ENCODE data around the gene VWCE.

DNA sequence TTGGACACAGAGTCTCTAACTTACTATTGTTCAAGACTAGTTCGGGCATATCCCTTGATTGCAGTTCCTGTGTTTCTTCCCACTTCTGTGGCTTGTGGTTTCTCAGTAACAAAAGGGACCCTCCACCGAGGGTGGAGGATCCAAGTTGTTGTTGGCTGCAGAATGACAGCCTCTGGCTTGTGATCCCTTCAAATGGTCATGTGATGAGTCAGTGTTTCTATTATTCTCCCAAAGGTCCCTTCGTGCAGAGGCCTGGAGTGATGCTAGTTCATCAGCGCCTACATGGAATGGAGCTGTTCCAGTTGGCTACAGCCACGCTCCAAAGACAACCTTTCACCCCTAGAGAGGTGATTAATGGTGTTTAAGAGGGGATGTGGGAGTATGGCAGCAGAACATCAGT, 2.6 kb upstream of the VWCE start:
- TF ChIP-seq SPI1 (IDR thresholded peaks at IDR 0.05; ENCODE audit: borderline replicate concordance, low read depth): no peak
- TF ChIP-seq, protein P1, sequence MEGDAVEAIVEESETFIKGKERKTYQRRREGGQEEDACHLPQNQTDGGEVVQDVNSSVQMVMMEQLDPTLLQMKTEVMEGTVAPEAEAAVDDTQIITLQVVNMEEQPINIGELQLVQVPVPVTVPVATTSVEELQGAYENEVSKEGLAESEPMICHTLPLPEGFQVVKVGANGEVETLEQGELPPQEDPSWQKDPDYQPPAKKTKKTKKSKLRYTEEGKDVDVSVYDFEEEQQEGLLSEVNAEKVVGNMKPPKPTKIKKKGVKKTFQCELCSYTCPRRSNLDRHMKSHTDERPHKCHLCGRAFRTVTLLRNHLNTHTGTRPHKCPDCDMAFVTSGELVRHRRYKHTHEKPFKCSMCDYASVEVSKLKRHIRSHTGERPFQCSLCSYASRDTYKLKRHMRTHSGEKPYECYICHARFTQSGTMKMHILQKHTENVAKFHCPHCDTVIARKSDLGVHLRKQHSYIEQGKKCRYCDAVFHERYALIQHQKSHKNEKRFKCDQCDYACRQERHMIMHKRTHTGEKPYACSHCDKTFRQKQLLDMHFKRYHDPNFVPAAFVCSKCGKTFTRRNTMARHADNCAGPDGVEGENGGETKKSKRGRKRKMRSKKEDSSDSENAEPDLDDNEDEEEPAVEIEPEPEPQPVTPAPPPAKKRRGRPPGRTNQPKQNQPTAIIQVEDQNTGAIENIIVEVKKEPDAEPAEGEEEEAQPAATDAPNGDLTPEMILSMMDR (IDR thresholded peaks at IDR 0.05; ENCODE audit: insufficient read depth, low read length): no peak
- TF ChIP-seq POLR2AphosphoS5 (IDR thresholded peaks at IDR 0.05; ENCODE audit: low read depth): no peak
- TF ChIP-seq, protein P2, sequence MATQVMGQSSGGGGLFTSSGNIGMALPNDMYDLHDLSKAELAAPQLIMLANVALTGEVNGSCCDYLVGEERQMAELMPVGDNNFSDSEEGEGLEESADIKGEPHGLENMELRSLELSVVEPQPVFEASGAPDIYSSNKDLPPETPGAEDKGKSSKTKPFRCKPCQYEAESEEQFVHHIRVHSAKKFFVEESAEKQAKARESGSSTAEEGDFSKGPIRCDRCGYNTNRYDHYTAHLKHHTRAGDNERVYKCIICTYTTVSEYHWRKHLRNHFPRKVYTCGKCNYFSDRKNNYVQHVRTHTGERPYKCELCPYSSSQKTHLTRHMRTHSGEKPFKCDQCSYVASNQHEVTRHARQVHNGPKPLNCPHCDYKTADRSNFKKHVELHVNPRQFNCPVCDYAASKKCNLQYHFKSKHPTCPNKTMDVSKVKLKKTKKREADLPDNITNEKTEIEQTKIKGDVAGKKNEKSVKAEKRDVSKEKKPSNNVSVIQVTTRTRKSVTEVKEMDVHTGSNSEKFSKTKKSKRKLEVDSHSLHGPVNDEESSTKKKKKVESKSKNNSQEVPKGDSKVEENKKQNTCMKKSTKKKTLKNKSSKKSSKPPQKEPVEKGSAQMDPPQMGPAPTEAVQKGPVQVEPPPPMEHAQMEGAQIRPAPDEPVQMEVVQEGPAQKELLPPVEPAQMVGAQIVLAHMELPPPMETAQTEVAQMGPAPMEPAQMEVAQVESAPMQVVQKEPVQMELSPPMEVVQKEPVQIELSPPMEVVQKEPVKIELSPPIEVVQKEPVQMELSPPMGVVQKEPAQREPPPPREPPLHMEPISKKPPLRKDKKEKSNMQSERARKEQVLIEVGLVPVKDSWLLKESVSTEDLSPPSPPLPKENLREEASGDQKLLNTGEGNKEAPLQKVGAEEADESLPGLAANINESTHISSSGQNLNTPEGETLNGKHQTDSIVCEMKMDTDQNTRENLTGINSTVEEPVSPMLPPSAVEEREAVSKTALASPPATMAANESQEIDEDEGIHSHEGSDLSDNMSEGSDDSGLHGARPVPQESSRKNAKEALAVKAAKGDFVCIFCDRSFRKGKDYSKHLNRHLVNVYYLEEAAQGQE (IDR thresholded peaks at IDR 0.05; ENCODE audit: insufficient replicate concordance, low read depth): no peak

Measured in HL-60 (cell line).